Smooth muscle cell of the brain vasculature (primary cell): ENCODE results near the gene PPP1R15B.

Experiments
- DNase-seq: peaks from one replicate; pipeline ENCODE4 v3.0.0-alpha.2; 2012; ENCODE audit warnings: low read depth, low spot score

The PPP1R15B gene

DNA sequence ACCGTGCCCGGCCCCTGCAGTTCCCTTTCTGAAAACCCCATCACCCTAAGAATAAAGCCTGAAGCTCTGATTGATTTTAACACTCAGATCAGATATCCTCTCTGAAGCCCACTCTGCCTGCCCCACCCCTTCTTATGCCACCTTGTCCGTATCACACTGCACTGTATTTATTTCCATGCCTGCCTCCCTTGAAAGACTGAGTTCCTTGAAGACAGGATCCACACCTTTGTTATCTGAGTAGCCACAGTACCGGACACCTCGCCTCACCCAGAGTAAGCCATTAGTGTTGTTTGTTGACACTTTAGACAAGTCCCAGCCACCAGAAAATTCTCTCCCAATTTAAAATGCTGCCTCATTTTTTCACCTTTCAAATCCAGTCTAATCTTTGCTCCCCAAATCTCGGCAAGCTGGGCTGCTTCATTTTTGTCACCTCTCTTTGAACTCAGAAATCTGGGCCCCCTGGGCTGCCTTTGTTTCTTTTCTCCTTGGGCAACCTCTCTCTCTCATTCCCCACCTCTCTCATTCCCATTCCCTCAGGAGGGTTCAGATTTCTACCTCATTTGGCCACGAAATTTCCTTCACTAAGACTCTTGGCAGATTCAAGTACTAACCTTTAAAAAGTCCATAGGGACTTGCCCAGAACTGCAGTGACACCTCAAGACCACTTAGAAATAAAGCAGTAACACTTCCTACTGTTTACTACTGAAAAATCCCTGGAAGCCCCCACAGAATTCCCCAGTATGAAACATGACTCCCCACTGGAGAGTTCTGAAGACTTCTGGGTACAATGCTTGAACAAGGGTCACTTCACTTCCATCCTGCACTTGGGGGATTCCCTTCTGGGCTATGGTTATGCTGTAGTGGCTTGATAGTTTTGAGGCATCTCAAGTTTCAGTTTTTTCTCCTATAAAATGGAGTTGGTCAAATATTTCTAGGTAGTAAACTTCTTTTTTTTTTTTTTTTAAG, 8.7 kb upstream of the PPP1R15B start:
- no peak for DNase-seq

GRCh38 chr1:204419064-204419403, 7.4 kb upstream of the PPP1R15B start:
- no peak for DNase-seq

GRCh38 chr1:204418174-204419063, 6.8 kb upstream of the PPP1R15B start:
- DNase-seq = no peak

- DNase-seq = peak; percentile 39
These were observed 5.7 kb upstream of the PPP1R15B start for GRCh38 chr1:204417074-204417997.

- no peak for DNase-seq
These were observed 5.0 kb upstream of the PPP1R15B start for GRCh38 chr1:204416589-204417073.

- DNase-seq = no peak
These were observed 3.7 kb upstream of the PPP1R15B start for GRCh38 chr1:204415351-204415750.

- no peak for DNase-seq
These were observed 2.4 kb upstream of the PPP1R15B start for GRCh38 chr1:204414016-204414415.

DNA sequence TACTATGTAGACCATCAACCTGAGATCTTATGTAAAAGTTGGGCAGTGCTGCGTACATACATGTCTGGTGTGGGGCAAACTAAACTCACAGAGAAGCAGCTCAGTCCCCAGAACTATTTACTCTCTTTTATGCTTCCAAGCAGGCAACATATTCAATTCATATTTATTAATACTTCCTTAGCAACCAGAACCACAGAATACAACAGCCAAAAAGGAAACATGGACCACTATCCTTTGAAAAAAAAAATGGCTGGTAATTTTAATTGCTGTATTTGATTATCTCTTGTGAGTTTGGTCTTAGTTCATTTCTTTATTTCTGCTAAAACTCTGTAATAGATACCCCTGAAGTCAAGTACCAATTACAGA, 1.5 kb upstream of the PPP1R15B start:
- no peak for DNase-seq

DNA sequence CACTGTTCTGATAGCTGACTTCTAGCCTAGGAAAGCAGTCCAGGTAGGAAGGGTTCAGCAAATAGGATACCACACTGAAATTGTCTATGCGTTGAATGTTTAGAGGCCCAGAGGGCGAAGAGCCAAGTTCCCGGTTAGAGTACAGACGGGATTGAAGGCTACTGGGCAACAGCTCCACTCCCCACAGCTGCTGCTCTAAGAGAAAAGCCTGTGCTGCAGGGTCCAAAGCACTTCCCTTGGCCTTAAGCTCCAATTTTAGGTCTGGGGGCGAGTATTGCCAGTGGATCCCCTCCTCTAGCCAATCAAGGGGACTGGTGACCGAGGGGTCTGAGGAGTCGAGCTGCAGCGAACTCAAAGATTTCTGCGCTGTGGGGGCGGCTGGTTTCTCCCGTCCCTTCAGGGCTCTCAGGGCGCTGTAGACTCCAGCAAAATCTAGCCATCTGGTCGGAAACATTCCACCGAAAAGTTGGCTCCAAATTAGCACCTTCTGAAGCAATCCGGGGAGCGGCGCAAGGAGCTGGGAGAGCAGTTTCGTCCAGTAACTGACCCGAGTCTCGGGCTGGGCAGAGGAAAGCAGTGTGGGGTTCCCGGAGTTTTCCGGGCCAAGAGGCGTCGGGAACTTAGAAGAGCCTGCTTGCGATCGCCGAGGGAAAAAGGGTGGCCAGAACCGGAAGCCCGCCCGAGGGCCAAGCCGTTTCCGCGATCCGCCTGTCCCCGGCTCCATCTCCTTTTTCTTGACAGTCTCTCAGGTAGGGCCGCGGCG, 748 bp downstream of the PPP1R15B start:
- DNase-seq = peak; percentile 17

- no peak for DNase-seq
These were observed 1.6 kb downstream of the PPP1R15B start for GRCh38 chr1:204409836-204410687.

DNA sequence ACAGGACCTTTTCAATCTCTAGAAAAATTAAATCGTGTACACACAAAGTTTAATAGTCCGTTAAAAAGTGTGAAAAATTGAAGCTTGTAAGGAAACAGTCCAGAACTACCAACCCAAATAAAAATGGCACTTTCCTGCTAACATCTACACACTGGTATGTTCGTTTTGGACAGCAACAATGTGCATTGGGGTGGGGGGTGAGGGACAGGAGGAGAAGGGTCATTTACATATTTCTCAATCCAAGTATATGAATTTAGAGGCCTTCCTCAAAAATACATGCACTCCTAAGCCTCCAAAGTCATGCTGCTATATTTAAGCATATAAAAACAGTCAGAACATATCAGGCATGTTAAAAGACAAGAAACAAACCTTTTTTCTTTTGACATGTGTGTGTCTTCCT, 2.5 kb downstream of the PPP1R15B start:
- DNase-seq = no peak

DNA sequence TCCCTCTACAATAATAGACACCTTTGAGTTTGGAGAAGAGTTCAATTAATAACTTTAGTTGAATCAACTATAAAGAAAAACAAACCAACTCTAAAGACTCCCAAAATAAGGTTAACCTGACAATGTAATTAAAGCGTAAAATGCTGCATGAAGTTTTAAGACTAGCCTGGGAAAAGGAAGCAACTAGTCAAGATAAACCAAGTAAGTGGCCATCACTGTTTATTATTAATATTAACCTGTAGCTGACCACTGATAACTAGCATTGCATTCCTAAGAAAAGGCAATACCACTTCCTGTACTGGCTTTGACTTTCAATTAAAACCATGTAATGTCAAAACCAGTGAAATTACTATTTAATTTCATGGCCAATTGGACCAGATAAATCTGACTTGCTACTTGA, 3.0 kb downstream of the PPP1R15B start:
- DNase-seq = no peak

- DNase-seq = peak; percentile 36
These were observed 3.5 kb downstream of the PPP1R15B start for GRCh38 chr1:204408074-204408507.

- DNase-seq = no peak
These were observed 4.2 kb downstream of the PPP1R15B start for GRCh38 chr1:204407295-204407971.

DNA sequence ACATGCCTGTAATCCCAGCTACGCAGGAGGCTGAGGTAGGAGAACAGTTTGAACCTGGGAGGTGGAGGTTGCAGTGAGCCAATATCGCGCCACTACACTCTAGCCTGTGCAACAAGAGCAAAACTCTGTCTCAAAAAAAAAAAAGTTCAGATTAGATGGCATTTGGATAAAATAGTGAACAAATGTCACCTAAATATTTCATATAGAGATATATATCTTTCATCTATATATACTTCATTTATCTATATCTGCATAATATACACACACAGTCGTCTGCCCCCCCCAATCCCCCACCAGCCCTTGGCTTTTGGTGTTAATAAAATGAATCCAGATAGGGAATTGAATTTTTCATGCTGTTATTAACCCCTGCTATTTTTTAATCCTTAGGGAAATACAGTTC, 5.0 kb downstream of the PPP1R15B start:
- DNase-seq = no peak

DNA sequence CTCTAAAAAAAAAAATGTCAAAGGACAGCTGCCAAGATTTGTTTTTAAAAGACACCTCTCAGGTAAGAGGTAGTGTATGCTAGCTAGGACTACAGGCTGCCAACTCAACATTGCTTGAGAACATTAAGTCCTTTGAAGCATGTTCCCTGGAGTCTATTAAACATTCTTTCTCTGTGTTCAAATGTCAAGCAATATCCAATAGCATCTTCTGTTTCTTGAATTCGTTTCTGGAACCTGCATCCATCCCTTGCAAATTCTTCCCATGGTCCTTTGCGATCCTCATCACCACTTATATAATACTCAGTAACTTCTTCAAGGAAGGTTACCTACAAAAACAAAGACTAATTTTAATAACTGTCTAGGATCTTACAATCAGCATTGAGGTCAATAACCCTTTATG, 5.6 kb downstream of the PPP1R15B start:
- no peak for DNase-seq

- no peak for DNase-seq
These were observed 7.0 kb downstream of the PPP1R15B start for GRCh38 chr1:204404629-204405028.

DNA sequence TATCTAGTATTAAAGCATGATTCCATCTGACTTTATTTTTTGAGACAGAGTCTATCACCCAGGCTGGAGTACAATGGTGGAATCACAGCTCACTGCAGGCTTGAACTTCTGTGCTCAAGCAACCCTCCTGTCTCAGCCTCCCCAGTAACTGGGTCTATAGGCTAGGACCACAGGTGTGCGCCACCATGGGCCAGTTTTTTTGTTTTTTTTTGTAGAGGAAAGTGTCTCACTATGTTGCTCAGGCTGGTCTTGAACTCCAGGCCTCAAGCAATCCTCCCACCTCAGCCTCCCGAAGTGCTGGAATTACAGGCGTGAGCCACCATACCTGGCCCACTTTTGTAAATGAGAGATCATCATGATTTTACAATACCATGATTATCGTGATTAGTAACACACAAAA, 9.2 kb downstream of the PPP1R15B start:
- no peak for DNase-seq

- DNase-seq = no peak
These were observed 9.9 kb downstream of the PPP1R15B start for GRCh38 chr1:204401730-204402129.
